Mesendoderm (in vitro differentiated cells): ENCODE results near the gene NOC2L.
A peak's percentile ranks its signal among the peaks of the same experiment; 100 is the strongest.

Experiments
- DNase-seq: peaks from one replicate; pipeline ENCODE4 v3.0.0; 2013
- H2AK5ac ChIP-seq: 2 replicates; pipeline ENCODE4 v1.6.1; 2013; ENCODE audit warnings: low read length, inconsistent platforms
- H2BK120ac ChIP-seq: 2 replicates; pipeline ENCODE4 v1.6.1; 2013; ENCODE audit warnings: low read depth, mild to moderate bottlenecking, low read length, moderate library complexity, mixed read lengths
- H2BK15ac ChIP-seq: replicated peaks from 2 replicates; pipeline ENCODE4 v1.6.1; 2013; ENCODE audit warnings: low read depth, mild to moderate bottlenecking, moderate library complexity
- H2BK5ac ChIP-seq: 2 replicates; pipeline ENCODE4 v1.6.1; 2013; ENCODE audit warnings: low read length, inconsistent platforms
- H3K18ac ChIP-seq: 2 replicates; pipeline ENCODE4 v1.6.1; 2013; ENCODE audit warnings: mild to moderate bottlenecking, low read length, mixed read lengths
- H3K23ac ChIP-seq: one replicate; pipeline ENCODE4 v1.6.1; 2013; ENCODE audit warnings: low read length
- H3K27ac ChIP-seq: 2 replicates; pipeline ENCODE4 v1.5.1; 2013; ENCODE audit warnings: low read depth, mild to moderate bottlenecking, inconsistent platforms, low read length, moderate library complexity
- H3K27me3 ChIP-seq: 2 replicates; pipeline ENCODE4 v1.6.1; 2013; ENCODE audit warnings: low read length, control low read depth, mild to moderate bottlenecking, inconsistent platforms; ENCODE audit not compliant: insufficient read depth, poor library complexity
- H3K36me3 ChIP-seq: 2 replicates; pipeline ENCODE4 v1.6.1; 2013; ENCODE audit warnings: low read length, inconsistent platforms; ENCODE audit not compliant: control insufficient read depth, insufficient read depth
- H3K4ac ChIP-seq: one replicate; pipeline ENCODE4 v1.6.1; 2013; ENCODE audit warnings: low read depth, mild to moderate bottlenecking, low read length, moderate library complexity
- H3K4me1 ChIP-seq: 2 replicates; pipeline ENCODE4 v1.6.1; 2013; ENCODE audit warnings: low read depth, low read length, inconsistent platforms; ENCODE audit not compliant: control insufficient read depth
- H3K4me2 ChIP-seq: 2 replicates; pipeline ENCODE4 v1.6.1; 2013; ENCODE audit warnings: low read length
- H3K4me3 ChIP-seq: 2 replicates; pipeline ENCODE4 v1.5.1; 2013; ENCODE audit warnings: mild to moderate bottlenecking, low read length
- H3K56ac ChIP-seq: one replicate; pipeline ENCODE4 v1.6.1; 2013; ENCODE audit warnings: low read length
- H3K79me1 ChIP-seq: 2 replicates; pipeline ENCODE4 v1.6.1; 2013; ENCODE audit warnings: low read length, inconsistent platforms
- H3K79me2 ChIP-seq: 2 replicates; pipeline ENCODE4 v1.6.1; 2013; ENCODE audit warnings: mild to moderate bottlenecking, low read length; ENCODE audit not compliant: control insufficient read depth, insufficient read depth
- H3K9ac ChIP-seq: 2 replicates; pipeline ENCODE4 v1.6.1; 2013; ENCODE audit warnings: low read length, inconsistent platforms
- H4K5ac ChIP-seq: one replicate; pipeline ENCODE4 v1.6.1; 2013; ENCODE audit warnings: low read length
- H4K8ac ChIP-seq: one replicate; pipeline ENCODE4 v1.6.1; 2013; ENCODE audit warnings: low read depth, mild to moderate bottlenecking, control low read depth, low read length, moderate library complexity
- WGBS: extraction: QIAGEN DNeasy Blood & Tissue Kit; methylation state at CpG from one replicate; pipeline ENCODE4 v1.1.7; 2013; ENCODE audit warnings: low lambda C conversion rate, missing lambda C conversion rate; ENCODE audit not compliant: insufficient coverage; ENCODE audit errors: extremely low coverage; 5-methylcytosine and 5-hydroxymethylcytosine counted together

Gene NOC2L

GRCh38 chr1:954927-955326 is 4.1 kb downstream of the NOC2L start:
- Histone ChIP-seq H3K27me3 (no peaks in the 10 kb centered on the region), H3K23ac (no peak overlapping the region), H3K4me3 (no peak overlapping the region), H3K79me2 (peaks cover 15% of the 10 kb centered on the region), H3K18ac (no peak overlapping the region), H2BK120ac (no peak overlapping the region), H2BK5ac (no peak overlapping the region), H4K8ac (no peak overlapping the region), H4K5ac (no peak overlapping the region), H3K36me3 (peaks cover 30% of the 10 kb centered on the region), H3K4ac (no peak overlapping the region), H3K9ac (no peak overlapping the region), H3K56ac (no peak overlapping the region), H2BK15ac (no peak overlapping the region), H2AK5ac (no peak overlapping the region), H3K79me1 (peaks cover 20% of the 10 kb centered on the region), H3K4me1 (no peaks in the 10 kb centered on the region), H3K4me2 (no peak overlapping the region), H3K27ac (no peak overlapping the region)
- DNase-seq, result no peak
- whole genome bisulfite sequencing, result no CpG with 5 or more reads among the region's 13 CpGs

GRCh38 chr1:953524-954320 is 5.3 kb downstream of the NOC2L start:
- H3K27ac ChIP-seq, result no peak overlapping the region
- H3K56ac ChIP-seq, result no peak overlapping the region
- no peaks in the 10 kb centered on the region for H3K4me1 ChIP-seq
- no peak overlapping the region for H3K9ac ChIP-seq
- no peak overlapping the region for H4K5ac ChIP-seq
- H3K79me1 ChIP-seq, result peaks cover 20% of the 10 kb centered on the region
- H3K79me2 ChIP-seq, result peaks cover 12% of the 10 kb centered on the region
- no peak overlapping the region for H3K4ac ChIP-seq
- H3K27me3 ChIP-seq, result no peaks in the 10 kb centered on the region
- no peak overlapping the region for H2BK120ac ChIP-seq
- H2AK5ac ChIP-seq, result no peak overlapping the region
- H3K23ac ChIP-seq, result no peak overlapping the region
- no CpG with 5 or more reads among the region's 32 CpGs for WGBS
- no peak for DNase-seq
- H3K36me3 ChIP-seq, result peaks cover 31% of the 10 kb centered on the region
- no peak overlapping the region for H3K4me3 ChIP-seq
- no peak overlapping the region for H2BK15ac ChIP-seq
- H2BK5ac ChIP-seq, result no peak overlapping the region
- H3K4me2 ChIP-seq, result no peak overlapping the region
- no peak overlapping the region for H3K18ac ChIP-seq
- no peak overlapping the region for H4K8ac ChIP-seq

GRCh38 chr1:952603-953002 is 6.5 kb downstream of the NOC2L start:
- H3K18ac ChIP-seq, result no peak overlapping the region
- no peak overlapping the region for H3K4me3 ChIP-seq
- H3K27me3 ChIP-seq, result no peaks in the 10 kb centered on the region
- no peak overlapping the region for H3K27ac ChIP-seq
- H3K56ac ChIP-seq, result no peak overlapping the region
- H2BK120ac ChIP-seq, result no peak overlapping the region
- no peak overlapping the region for H2AK5ac ChIP-seq
- peaks cover 34% of the 10 kb centered on the region for H3K36me3 ChIP-seq
- no peak for DNase-seq
- H4K8ac ChIP-seq, result no peak overlapping the region
- H3K4me1 ChIP-seq, result no peaks in the 10 kb centered on the region
- no peak overlapping the region for H2BK15ac ChIP-seq
- H2BK5ac ChIP-seq, result no peak overlapping the region
- H3K79me2 ChIP-seq, result peaks cover 4% of the 10 kb centered on the region
- no CpG with 5 or more reads among the region's 7 CpGs for WGBS
- H3K79me1 ChIP-seq, result peaks cover 13% of the 10 kb centered on the region
- H3K9ac ChIP-seq, result no peak overlapping the region
- no peak overlapping the region for H3K4ac ChIP-seq
- no peak overlapping the region for H3K4me2 ChIP-seq
- no peak overlapping the region for H3K23ac ChIP-seq
- H4K5ac ChIP-seq, result no peak overlapping the region

- Histone ChIP-seq H3K9ac (no peak overlapping the region), H3K79me2 (peaks cover under 1% of the 10 kb centered on the region), H3K4me3 (no peak overlapping the region), H2BK15ac (no peak overlapping the region), H3K4ac (no peak overlapping the region), H3K23ac (no peak overlapping the region), H3K79me1 (peaks cover 9% of the 10 kb centered on the region), H4K8ac (no peak overlapping the region), H3K27ac (no peak overlapping the region), H3K4me2 (no peak overlapping the region), H4K5ac (no peak overlapping the region), H3K36me3 (peaks cover 35% of the 10 kb centered on the region), H2BK5ac (no peak overlapping the region), H2AK5ac (no peak overlapping the region), H2BK120ac (no peak overlapping the region), H3K18ac (no peak overlapping the region), H3K27me3 (no peaks in the 10 kb centered on the region), H3K56ac (no peak overlapping the region), H3K4me1 (no peaks in the 10 kb centered on the region)
- no peak for DNase-seq
- WGBS, result no CpG with 5 or more reads among the region's 15 CpGs
These were observed 6.9 kb downstream of the NOC2L start for GRCh38 chr1:952201-952600.

GRCh38 chr1:951364-951763 is 7.7 kb downstream of the NOC2L start:
- H3K9ac ChIP-seq, result no peak overlapping the region
- no peak overlapping the region for H4K8ac ChIP-seq
- no peak overlapping the region for H2BK120ac ChIP-seq
- H2BK15ac ChIP-seq, result no peak overlapping the region
- H3K79me1 ChIP-seq, result peaks cover 7% of the 10 kb centered on the region
- no peak overlapping the region for H3K27ac ChIP-seq
- no peak overlapping the region for H3K4me2 ChIP-seq
- no peaks in the 10 kb centered on the region for H3K79me2 ChIP-seq
- no peak overlapping the region for H3K4me3 ChIP-seq
- peak; percentile 76 for DNase-seq
- H4K5ac ChIP-seq, result no peak overlapping the region
- H3K4me1 ChIP-seq, result no peaks in the 10 kb centered on the region
- no peak overlapping the region for H3K4ac ChIP-seq
- H3K18ac ChIP-seq, result no peak overlapping the region
- H3K27me3 ChIP-seq, result no peaks in the 10 kb centered on the region
- no peak overlapping the region for H3K23ac ChIP-seq
- H3K36me3 ChIP-seq, result peaks cover 34% of the 10 kb centered on the region
- H2AK5ac ChIP-seq, result no peak overlapping the region
- no CpG with 5 or more reads among the region's 6 CpGs for WGBS
- no peak overlapping the region for H3K56ac ChIP-seq
- H2BK5ac ChIP-seq, result no peak overlapping the region

GRCh38 chr1:950881-951280 is 8.2 kb downstream of the NOC2L start:
- H3K27ac ChIP-seq, result no peak overlapping the region
- peaks cover 7% of the 10 kb centered on the region for H3K79me1 ChIP-seq
- H3K56ac ChIP-seq, result no peak overlapping the region
- H3K4me2 ChIP-seq, result no peak overlapping the region
- no peak overlapping the region for H3K18ac ChIP-seq
- no peak overlapping the region for H4K5ac ChIP-seq
- no peak overlapping the region for H4K8ac ChIP-seq
- H3K4me3 ChIP-seq, result no peak overlapping the region
- H3K79me2 ChIP-seq, result no peaks in the 10 kb centered on the region
- H3K23ac ChIP-seq, result no peak overlapping the region
- no peak overlapping the region for H2BK5ac ChIP-seq
- H3K4ac ChIP-seq, result no peak overlapping the region
- no peak overlapping the region for H3K9ac ChIP-seq
- no peaks in the 10 kb centered on the region for H3K4me1 ChIP-seq
- H3K36me3 ChIP-seq, result peaks cover 34% of the 10 kb centered on the region
- H2BK15ac ChIP-seq, result no peak overlapping the region
- no peak for DNase-seq
- no peak overlapping the region for H2AK5ac ChIP-seq
- WGBS, result no CpG with 5 or more reads among the region's 23 CpGs
- H2BK120ac ChIP-seq, result no peak overlapping the region
- H3K27me3 ChIP-seq, result no peaks in the 10 kb centered on the region
